Effector memory CD4-positive, alpha-beta T cell (primary cell): ENCODE measurements around the gene LDLRAD3.

Experiments used
- DNase-seq, 3 donors: peaks; one replicate each; pipeline ENCODE4 v3.0.0-alpha.2; 2020
- H3K27ac ChIP-seq: 2 replicates; pipeline ENCODE4 v1.7.0; 2013; ENCODE audit warnings: mild to moderate bottlenecking, low read length, moderate library complexity; ENCODE audit not compliant: insufficient read depth, poor library complexity, severe bottlenecking
- H3K27me3 ChIP-seq: replicated peaks from 2 replicates; pipeline ENCODE4 v1.7.0; 2013; ENCODE audit warnings: mild to moderate bottlenecking, low read length; ENCODE audit not compliant: insufficient read depth, control insufficient read depth, poor library complexity, severe bottlenecking
- H3K36me3 ChIP-seq: 2 replicates; pipeline ENCODE4 v1.7.0; 2013; ENCODE audit warnings: mild to moderate bottlenecking, low read length, moderate library complexity; ENCODE audit not compliant: control insufficient read depth, insufficient read depth
- H3K4me1 ChIP-seq: 2 replicates; pipeline ENCODE4 v1.7.0; 2013; ENCODE audit warnings: low read length, mild to moderate bottlenecking; ENCODE audit not compliant: control insufficient read depth, insufficient read depth, poor library complexity, severe bottlenecking
- H3K4me3 ChIP-seq: 2 replicates; pipeline ENCODE4 v1.7.0; 2013; ENCODE audit warnings: low read length, low read depth, mild to moderate bottlenecking; ENCODE audit not compliant: insufficient read depth, poor library complexity, severe bottlenecking
- H3K9me3 ChIP-seq: 2 replicates; pipeline ENCODE4 v1.7.0; 2013; ENCODE audit warnings: mild to moderate bottlenecking, low read length, moderate library complexity; ENCODE audit not compliant: control insufficient read depth

The LDLRAD3 gene

GRCh38 chr11:36146437-36146836, 202.6 kb downstream of the LDLRAD3 start:
- Histone ChIP-seq H3K4me3 (no peak overlapping the region), H3K27me3 (no peaks in the 10 kb centered on the region), H3K4me1 (no peaks in the 10 kb centered on the region), H3K36me3 (no peaks in the 10 kb centered on the region), H3K9me3 (no peaks in the 10 kb centered on the region), H3K27ac (no peak overlapping the region)
- DNase-seq = no peak

DNA sequence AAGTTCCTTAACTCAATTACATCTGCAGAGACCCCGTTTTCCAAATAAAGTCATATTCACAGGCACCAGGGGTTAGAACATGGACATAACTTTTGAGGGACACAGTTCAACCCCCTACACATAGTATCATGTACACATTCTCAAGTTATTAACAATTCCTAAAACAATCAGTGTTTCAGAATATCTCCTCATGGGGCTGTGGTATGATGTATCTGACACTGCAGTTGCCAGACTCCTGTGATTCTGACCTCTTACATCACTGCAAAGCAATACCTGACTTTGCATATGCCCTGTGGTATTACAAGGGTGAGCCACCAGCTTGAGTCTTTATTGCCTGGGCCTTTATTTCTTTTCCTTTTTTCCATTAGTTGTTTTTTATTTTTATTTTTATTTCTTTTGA, 203.6 kb downstream of the LDLRAD3 start:
- Histone ChIP-seq H3K4me3 (no peak overlapping the region), H3K4me1 (no peaks in the 10 kb centered on the region), H3K27me3 (no peaks in the 10 kb centered on the region), H3K9me3 (no peaks in the 10 kb centered on the region), H3K27ac (no peak overlapping the region), H3K36me3 (no peaks in the 10 kb centered on the region)
- no peak for DNase-seq

GRCh38 chr11:36148701-36149100, 204.8 kb downstream of the LDLRAD3 start:
- Histone ChIP-seq H3K27ac (no peak overlapping the region), H3K27me3 (no peaks in the 10 kb centered on the region), H3K4me1 (no peaks in the 10 kb centered on the region), H3K4me3 (no peak overlapping the region), H3K36me3 (no peaks in the 10 kb centered on the region), H3K9me3 (no peaks in the 10 kb centered on the region)
- DNase-seq = no peak

DNA sequence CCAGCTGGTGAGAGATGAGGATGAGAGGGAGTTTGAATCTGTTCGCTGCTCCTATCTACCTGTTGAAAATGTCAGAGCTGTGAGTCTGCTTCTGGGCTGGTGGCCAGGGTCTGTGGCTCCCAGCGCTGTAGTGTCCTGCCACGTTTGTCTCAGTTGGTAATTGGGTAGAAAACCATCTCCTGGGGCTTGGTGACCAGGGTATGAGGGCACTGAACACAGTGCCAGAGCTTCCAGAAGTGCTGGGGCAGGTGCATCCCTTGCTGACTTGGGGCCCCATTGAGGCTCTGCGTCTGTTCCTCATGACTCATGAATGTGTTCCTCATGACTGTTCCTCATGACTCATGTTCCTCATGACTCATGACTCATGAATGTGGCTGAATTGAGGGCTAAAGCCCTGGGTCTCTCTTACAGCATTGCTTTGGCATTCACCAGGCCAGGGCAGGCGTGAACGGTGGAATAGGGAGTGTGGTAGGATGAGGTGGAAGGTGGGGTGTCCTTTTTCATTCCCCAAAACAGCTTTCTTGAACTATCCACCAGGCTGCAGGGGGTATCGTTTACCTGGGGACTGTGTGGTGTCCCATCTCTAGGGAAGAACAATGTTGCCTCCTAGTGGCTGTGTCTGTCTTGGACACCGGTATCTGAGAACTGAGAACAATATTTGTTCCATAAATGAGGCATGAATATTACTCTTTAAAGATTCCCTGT, 205.8 kb downstream of the LDLRAD3 start:
- H3K27me3 ChIP-seq = no peaks in the 10 kb centered on the region
- no peaks in the 10 kb centered on the region for H3K9me3 ChIP-seq
- H3K27ac ChIP-seq = no peak overlapping the region
- H3K36me3 ChIP-seq = no peaks in the 10 kb centered on the region
- H3K4me3 ChIP-seq = no peak overlapping the region
- DNase-seq = no peak
- H3K4me1 ChIP-seq = no peaks in the 10 kb centered on the region

GRCh38 chr11:36150986-36151385, 207.1 kb downstream of the LDLRAD3 start:
- H3K4me3 ChIP-seq = no peak overlapping the region
- H3K36me3 ChIP-seq = no peaks in the 10 kb centered on the region
- no peak overlapping the region for H3K27ac ChIP-seq
- H3K27me3 ChIP-seq = no peaks in the 10 kb centered on the region
- H3K9me3 ChIP-seq = no peaks in the 10 kb centered on the region
- no peak for DNase-seq
- no peaks in the 10 kb centered on the region for H3K4me1 ChIP-seq

DNA sequence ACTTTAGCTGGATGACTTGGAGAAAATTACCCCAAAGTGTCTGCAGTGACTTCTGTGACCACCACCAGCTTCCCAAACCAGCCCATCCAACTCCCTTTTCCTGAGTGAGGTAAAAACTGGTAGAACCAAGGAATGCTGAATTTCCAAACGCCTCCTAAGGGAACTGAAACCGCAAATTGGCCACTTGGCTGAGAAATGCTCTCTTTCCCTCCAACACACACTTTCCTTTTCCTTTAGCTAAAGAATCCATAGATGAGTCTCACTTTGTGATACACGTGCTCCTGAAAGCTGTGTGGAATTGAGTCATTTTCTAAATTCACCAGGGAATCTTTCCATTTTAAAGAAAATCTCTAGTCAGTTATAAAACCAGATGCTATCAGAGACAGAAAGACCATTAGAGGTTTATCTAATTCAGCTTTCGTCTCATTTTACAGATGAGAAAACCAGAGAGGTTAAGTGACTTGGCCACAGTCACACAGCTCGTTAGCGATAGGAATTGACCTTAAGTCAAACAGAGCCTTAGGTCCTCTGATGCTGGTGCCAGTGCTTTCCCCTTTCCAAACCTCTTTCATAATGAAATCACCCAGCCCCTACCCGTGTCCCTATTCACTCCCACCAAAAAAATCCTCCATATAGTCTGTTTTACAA, 208.2 kb downstream of the LDLRAD3 start:
- no peaks in the 10 kb centered on the region for H3K27me3 ChIP-seq
- H3K4me3 ChIP-seq = no peak overlapping the region
- no peak for DNase-seq
- no peaks in the 10 kb centered on the region for H3K36me3 ChIP-seq
- H3K27ac ChIP-seq = no peak overlapping the region
- no peaks in the 10 kb centered on the region for H3K4me1 ChIP-seq
- no peaks in the 10 kb centered on the region for H3K9me3 ChIP-seq

DNA sequence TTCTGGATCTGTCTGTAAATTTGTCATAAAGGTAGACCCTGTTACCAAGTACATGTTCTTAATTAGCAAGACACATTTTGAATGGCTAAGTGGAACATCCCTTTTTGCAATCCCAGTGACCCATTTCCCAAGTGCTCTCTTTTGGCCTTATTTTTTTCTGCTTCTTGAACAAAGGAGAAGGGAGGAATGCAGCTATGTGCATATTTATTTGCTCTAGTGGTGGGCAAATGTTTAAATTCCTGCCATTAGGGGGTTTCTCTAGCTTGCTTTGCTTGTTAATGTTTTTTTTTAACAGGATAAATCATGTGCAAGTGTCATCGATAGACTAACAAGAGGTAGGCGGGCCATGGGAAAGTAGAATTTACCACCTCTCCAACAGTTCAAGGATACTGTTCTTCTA, 209.7 kb downstream of the LDLRAD3 start:
- Histone ChIP-seq H3K9me3 (no peaks in the 10 kb centered on the region), H3K27ac (no peak overlapping the region), H3K4me1 (no peaks in the 10 kb centered on the region), H3K36me3 (no peaks in the 10 kb centered on the region), H3K27me3 (no peaks in the 10 kb centered on the region), H3K4me3 (no peak overlapping the region)
- DNase-seq = no peak

- no peaks in the 10 kb centered on the region for H3K36me3 ChIP-seq
- no peaks in the 10 kb centered on the region for H3K4me1 ChIP-seq
- H3K27ac ChIP-seq = no peak overlapping the region
- no peaks in the 10 kb centered on the region for H3K27me3 ChIP-seq
- no peaks in the 10 kb centered on the region for H3K9me3 ChIP-seq
- H3K4me3 ChIP-seq = no peak overlapping the region
- no peak for DNase-seq
Observed at GRCh38 chr11:36155124-36155561, 211.3 kb downstream of the LDLRAD3 start.

GRCh38 chr11:36155770-36156160, 211.9 kb downstream of the LDLRAD3 start:
- Histone ChIP-seq H3K27me3 (no peaks in the 10 kb centered on the region), H3K36me3 (no peaks in the 10 kb centered on the region), H3K9me3 (no peaks in the 10 kb centered on the region), H3K4me1 (no peaks in the 10 kb centered on the region), H3K27ac (no peak overlapping the region), H3K4me3 (no peak overlapping the region)
- no peak for DNase-seq

DNA sequence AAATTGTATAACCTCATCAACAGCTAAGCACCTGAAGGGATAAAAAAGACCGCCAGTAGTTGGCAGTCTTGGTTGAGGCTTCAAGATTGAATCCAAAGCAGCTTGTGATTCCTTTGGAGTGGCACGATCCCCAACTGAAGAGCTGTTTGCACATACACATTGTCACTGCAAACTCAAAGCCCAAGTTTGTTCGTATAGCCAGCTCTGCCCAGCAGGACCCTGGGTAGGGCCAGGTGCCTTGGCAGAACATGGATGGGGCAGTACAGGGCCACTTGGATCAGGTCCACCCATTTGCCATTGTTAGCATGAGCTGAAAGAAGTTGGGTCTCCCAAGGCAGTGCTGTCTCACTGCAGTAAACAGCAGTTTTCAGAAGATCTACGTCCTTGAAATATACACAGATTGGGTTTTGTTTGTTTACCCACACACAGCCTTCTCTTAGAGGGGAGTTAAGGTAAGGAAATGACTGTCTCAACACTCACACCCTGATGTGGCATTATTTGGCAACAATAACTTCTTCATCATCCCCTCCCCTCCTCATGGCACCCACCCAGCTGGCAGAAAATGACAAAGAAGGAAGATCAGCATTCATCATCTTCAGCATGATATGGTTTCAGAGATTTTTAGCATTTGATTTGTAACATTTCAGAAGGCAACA, 212.4 kb downstream of the LDLRAD3 start:
- no peak overlapping the region for H3K4me3 ChIP-seq
- DNase-seq = no peak
- no peaks in the 10 kb centered on the region for H3K9me3 ChIP-seq
- H3K27ac ChIP-seq = no peak overlapping the region
- H3K27me3 ChIP-seq = no peaks in the 10 kb centered on the region
- H3K36me3 ChIP-seq = no peaks in the 10 kb centered on the region
- no peaks in the 10 kb centered on the region for H3K4me1 ChIP-seq
